Lower lobe of right lung (tissue), 2 donors: ENCODE measurements around the gene CYP27B1. TPM values are rescaled to one million over a fixed set of nuclear protein-coding genes. Genes with fewer than 3 reads are reported as not detected.

Experiments
- ATAC-seq, 2 donors: fragments of 200-7000 bp; cut with Tn5 transposase; one replicate each; pipeline ENCODE4 v1.9.1; 2020 to 2022; ENCODE audit warnings: mild to moderate bottlenecking in 2 of 2, moderate library complexity in 2 of 2
- DNase-seq: peaks from one replicate; pipeline ENCODE4 v3.0.0-alpha.2; 2020
- H3K27ac ChIP-seq: fragments of 200-600 bp; one replicate; pipeline ENCODE4 v1.8.0; 2022
- H3K27me3 ChIP-seq: fragments of 200-600 bp; one replicate; pipeline ENCODE4 v1.8.0; 2022; ENCODE audit warnings: low read depth
- H3K36me3 ChIP-seq: fragments of 200-600 bp; one replicate; pipeline ENCODE4 v1.8.0; 2022; ENCODE audit warnings: mild to moderate bottlenecking
- H3K4me1 ChIP-seq: fragments of 200-600 bp; one replicate; pipeline ENCODE4 v1.8.0; 2022
- H3K4me3 ChIP-seq: fragments of 200-600 bp; one replicate; pipeline ENCODE4 v1.8.0; 2022; ENCODE audit warnings: mild to moderate bottlenecking
- H3K9me3 ChIP-seq: fragments of 200-600 bp; one replicate; pipeline ENCODE4 v1.8.0; 2022
- intact Hi-C: fragments of 100-400 bp; cut with DNase I; formaldehyde crosslinking; loops from one replicate; pipeline ENCODE4 v1.11.0; 2022
- total RNA-seq: library from RNA; stranded (reverse); fragmentation: NEBNext Ultra II Directional; extraction: Animal tissue kit (Norgen Biotek cat#: 25700); gene quantifications from one replicate; pipeline ENCODE4 v1.2.1, GENCODE V29; 2021
- TF ChIP-seq, protein P1 (sequence below): fragments of 200-600 bp; IDR thresholded peaks from one replicate; pipeline ENCODE4 v1.8.0; 2022; ENCODE audit warnings: antibody characterized with exemption, mild to moderate bottlenecking
- donor health status: DM: no; HTN: yes; CAD: no; lungs with severe emphysema.

The CYP27B1 gene
- total RNA-seq, 1 donor from 2014 or later = 1.1 TPM

DNA sequence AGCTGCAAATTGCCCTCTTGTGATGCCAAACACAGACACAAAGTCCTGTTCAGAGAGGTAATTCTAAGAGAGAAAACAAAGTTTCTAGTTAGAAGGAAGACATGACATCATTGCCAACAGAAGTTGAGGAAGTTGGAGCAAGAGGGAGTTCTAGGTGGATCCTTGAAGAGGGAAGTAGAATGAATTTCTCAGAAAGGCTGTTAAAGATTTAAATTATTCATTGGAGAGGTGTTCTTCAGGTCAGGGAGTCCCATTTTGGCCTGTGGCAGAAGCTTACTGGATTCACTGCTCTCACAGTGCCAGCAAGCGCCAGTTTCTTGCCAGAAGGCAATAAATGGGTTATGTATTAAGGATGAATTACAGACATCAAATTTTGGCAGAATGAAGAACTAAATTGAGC lies 31.1 kb upstream of the CYP27B1 start:
- H3K36me3 ChIP-seq = peaks cover 95% of the 10 kb centered on the region
- DNase-seq = no peak
- H3K4me3 ChIP-seq = no peak overlapping the region
- TF ChIP-seq, protein P1, sequence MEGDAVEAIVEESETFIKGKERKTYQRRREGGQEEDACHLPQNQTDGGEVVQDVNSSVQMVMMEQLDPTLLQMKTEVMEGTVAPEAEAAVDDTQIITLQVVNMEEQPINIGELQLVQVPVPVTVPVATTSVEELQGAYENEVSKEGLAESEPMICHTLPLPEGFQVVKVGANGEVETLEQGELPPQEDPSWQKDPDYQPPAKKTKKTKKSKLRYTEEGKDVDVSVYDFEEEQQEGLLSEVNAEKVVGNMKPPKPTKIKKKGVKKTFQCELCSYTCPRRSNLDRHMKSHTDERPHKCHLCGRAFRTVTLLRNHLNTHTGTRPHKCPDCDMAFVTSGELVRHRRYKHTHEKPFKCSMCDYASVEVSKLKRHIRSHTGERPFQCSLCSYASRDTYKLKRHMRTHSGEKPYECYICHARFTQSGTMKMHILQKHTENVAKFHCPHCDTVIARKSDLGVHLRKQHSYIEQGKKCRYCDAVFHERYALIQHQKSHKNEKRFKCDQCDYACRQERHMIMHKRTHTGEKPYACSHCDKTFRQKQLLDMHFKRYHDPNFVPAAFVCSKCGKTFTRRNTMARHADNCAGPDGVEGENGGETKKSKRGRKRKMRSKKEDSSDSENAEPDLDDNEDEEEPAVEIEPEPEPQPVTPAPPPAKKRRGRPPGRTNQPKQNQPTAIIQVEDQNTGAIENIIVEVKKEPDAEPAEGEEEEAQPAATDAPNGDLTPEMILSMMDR = no peak
- H3K27me3 ChIP-seq = no peaks in the 10 kb centered on the region
- no peaks in the 10 kb centered on the region for H3K4me1 ChIP-seq
- intact Hi-C loops = no loop called here
- H3K9me3 ChIP-seq = no peaks in the 10 kb centered on the region
- ATAC-seq = peak; percentile 13 to 57
- no peak overlapping the region for H3K27ac ChIP-seq

DNA sequence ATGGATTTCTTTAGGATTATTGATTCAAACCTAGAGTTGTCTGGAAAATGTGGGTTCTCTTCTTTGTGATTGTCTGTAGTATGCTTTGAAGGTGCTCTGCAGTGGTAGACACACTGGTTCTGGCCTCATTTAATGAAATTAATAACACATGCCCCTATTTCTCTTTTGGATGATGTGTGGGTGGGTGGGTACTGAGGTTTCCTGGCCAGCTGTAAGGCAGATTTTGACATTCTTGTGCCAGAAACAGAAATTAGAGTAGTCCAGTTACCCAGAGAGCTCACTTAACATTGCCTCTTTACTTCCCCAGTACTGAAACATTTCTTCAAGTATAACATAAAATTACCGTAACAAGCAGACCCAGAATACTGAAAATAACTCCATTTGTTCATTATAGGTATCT lies 30.1 kb upstream of the CYP27B1 start:
- TF ChIP-seq, protein P1 = no peak
- Histone ChIP-seq H3K4me3 (no peak overlapping the region), H3K27me3 (no peaks in the 10 kb centered on the region), H3K4me1 (no peaks in the 10 kb centered on the region), H3K36me3 (peaks cover 95% of the 10 kb centered on the region), H3K27ac (no peak overlapping the region), H3K9me3 (no peaks in the 10 kb centered on the region)
- intact Hi-C loops = no loop called here
- ATAC-seq (no peak), DNase-seq (no peak)

DNA sequence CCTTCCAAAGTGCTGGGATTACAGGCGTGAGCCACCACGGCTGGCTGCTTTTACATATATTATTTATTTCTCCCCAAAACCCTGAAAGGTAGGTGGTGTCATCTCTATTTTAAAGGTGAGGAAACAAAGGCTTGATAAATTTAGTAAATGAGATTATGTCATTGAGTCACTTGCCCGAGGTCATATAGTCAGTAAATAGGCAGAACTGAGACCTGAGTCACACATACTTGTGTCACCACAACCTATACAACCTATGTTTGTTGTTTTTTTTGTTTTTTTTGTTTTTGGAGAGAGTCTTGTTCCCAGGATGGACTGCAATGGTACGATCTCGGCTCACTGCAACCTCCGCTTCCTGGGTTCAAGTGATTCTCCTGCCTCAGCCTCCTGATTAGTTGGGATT lies 28.5 kb upstream of the CYP27B1 start:
- H3K4me3 ChIP-seq = no peak overlapping the region

DNA sequence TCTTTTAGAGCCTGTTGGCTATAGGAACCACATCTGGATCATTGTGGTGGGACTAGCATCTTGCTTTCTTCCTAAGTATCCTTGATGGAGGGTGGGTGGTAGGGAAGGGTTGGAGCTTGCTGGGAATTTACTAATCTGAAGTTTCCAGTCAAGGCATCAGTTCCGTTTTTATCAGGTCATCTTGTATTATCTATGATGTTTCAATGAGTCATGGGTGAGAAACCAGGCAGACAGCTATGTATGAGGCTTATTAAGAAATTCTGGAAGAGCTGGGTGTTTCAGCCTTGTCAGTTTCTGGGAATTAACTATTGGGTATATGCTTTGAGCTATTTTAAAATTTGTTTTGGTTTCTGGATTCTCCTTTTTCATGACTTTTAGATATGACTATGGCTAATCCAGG lies 27.0 kb upstream of the CYP27B1 start:
- Histone ChIP-seq H3K9me3 (no peaks in the 10 kb centered on the region), H3K36me3 (peaks cover 93% of the 10 kb centered on the region), H3K27ac (no peak overlapping the region), H3K4me1 (no peaks in the 10 kb centered on the region), H3K4me3 (no peak overlapping the region), H3K27me3 (no peaks in the 10 kb centered on the region)
- ATAC-seq (peak in 1 of 2 donors; percentile 39), DNase-seq (no peak)
- intact Hi-C loops = no loop called here
- TF ChIP-seq, protein P1 = no peak

More for the DNA sequence above, 28.5 kb upstream of the CYP27B1 start:
- H3K27me3 ChIP-seq = no peaks in the 10 kb centered on the region
- no peak for DNase-seq
- H3K36me3 ChIP-seq = peaks cover 93% of the 10 kb centered on the region
- no peaks in the 10 kb centered on the region for H3K9me3 ChIP-seq
- ATAC-seq = no peak
- TF ChIP-seq, protein P1 = no peak
- no peak overlapping the region for H3K27ac ChIP-seq
- H3K4me1 ChIP-seq = no peaks in the 10 kb centered on the region
- intact Hi-C loops = no loop called here

DNA sequence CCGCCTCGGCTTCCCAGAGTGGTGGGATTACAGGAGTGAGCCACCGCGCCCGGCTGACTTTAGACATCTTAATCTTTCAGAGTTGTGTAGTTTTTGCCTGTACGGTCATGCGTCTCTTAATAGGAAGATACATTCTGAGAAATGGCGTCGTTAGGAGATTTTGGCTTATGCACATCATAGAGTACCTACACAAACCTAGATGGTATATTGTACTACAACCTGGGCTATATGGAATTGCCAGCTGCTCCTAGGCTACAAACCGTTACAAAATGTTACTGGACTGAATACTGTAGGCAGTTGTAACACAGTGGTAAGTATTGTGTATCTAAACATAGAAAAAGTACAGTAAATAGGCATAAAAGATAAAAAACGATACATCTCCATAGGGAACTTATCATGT lies 17.0 kb upstream of the CYP27B1 start:
- Histone ChIP-seq H3K9me3 (no peaks in the 10 kb centered on the region), H3K27me3 (no peaks in the 10 kb centered on the region), H3K27ac (no peak overlapping the region), H3K36me3 (peaks cover 47% of the 10 kb centered on the region), H3K4me1 (peaks cover 35% of the 10 kb centered on the region), H3K4me3 (peak overlapping the region; percentile 93)
- no peak for ATAC-seq
- TF ChIP-seq, protein P1 = no peak
- intact Hi-C loops = no loop called here
- no peak for DNase-seq

DNA sequence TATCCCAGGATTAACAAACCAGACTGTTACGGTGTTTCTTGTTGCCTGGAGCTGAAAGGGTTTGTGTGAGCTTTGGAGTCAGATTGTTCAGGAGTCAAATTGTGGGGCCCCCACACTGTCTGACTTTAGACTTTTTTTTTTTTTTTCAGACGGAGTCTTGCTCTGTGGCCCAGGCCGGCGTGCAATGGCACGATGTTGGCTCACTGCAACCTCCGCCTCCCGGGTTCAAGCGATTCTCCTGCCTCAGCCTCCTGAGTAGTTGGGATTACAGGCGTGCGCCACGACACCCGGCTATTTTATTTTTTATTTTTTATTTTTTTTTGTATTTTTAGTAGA lies 16.6 kb upstream of the CYP27B1 start:
- ATAC-seq = no peak
- Histone ChIP-seq H3K9me3 (no peaks in the 10 kb centered on the region), H3K36me3 (peaks cover 43% of the 10 kb centered on the region), H3K27ac (no peak overlapping the region), H3K4me1 (peaks cover 35% of the 10 kb centered on the region), H3K27me3 (no peaks in the 10 kb centered on the region), H3K4me3 (peak overlapping the region; percentile 93)
- intact Hi-C loops = no loop called here
- DNase-seq = no peak
- TF ChIP-seq, protein P1 = no peak
